Activated naive CD4-positive, alpha-beta T cell treated with anti-CD3 and anti-CD28 coated beads, Interleukin-2, amount 50 U/mL, for 72 hours (primary cell): ENCODE results near the gene C19orf12. TPM values are rescaled to one million over a fixed set of nuclear protein-coding genes. Genes with fewer than 3 reads are reported as not detected.
A peak's percentile ranks its signal among the peaks of the same experiment; 100 is the strongest.

Experiments
- ATAC-seq, 2 donors: fragments of 150-1000 bp; cut with Tn5 transposase; 2 replicates each; pipeline ENCODE4 v1.10.0; 2021; ENCODE audit warnings: mild to moderate bottlenecking in 2 of 2, moderate library complexity in 2 of 2
- DNase-seq, 2 donors: peaks; one replicate each; pipeline ENCODE4 v3.0.0; 2021 to 2022; ENCODE audit warnings: low spot score in 2 of 2
- H3K27ac Mint-ChIP-seq, 2 donors: one replicate each; pipeline ENCODE4 v1.8.0; 2022; ENCODE audit warnings: mild to moderate bottlenecking in 2 of 2, mixed read lengths in 2 of 2
- H3K36me3 Mint-ChIP-seq, 2 donors: one replicate each; pipeline ENCODE4 v1.8.0; 2022; ENCODE audit warnings: mixed read lengths in 2 of 2
- H3K9me3 Mint-ChIP-seq, 2 donors: one replicate each; pipeline ENCODE4 v1.8.0; 2022; ENCODE audit warnings: mixed read lengths in 2 of 2
- total RNA-seq, 2 donors: library from RNA; stranded (reverse); gene quantifications; one replicate each; pipeline ENCODE4 v1.2.3, GENCODE V29; 2022

Gene C19orf12
- total RNA-seq, 2 donors from 2014 or later, result 30.9 to 33.9 TPM

DNA sequence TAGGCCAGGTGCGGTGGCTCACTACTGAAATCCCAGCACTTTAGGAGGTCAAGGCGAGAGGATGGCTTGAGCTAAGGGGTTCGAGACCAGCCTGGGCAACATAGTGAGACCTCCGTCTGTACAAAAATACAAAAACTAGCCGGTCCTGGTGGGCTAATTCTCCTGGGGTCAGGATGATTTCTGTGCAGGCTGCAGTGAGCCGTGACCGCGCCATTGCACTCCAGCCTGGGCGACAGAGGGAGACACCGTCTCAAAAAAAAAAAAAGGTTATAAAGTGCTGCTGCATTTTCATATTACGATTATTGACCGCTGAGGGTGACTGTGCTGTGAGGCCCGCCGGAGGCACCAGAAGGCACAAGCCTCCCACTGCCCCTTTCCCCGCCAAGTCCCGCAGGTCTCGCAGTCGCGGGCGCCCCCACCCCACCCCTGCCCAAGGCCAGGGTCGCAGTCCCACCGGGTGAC is 50.3 kb downstream of the C19orf12 start:
- Mint-ChIP-seq H3K27ac (peak overlapping the region; percentile 31 to 58), H3K36me3 (peaks cover 19 to 29% of the 10 kb centered on the region in 2 donors), H3K9me3 (no peaks in the 10 kb centered on the region)
- DNase-seq (no peak), ATAC-seq (peak in 1 of 2 donors; percentile 27)

DNA sequence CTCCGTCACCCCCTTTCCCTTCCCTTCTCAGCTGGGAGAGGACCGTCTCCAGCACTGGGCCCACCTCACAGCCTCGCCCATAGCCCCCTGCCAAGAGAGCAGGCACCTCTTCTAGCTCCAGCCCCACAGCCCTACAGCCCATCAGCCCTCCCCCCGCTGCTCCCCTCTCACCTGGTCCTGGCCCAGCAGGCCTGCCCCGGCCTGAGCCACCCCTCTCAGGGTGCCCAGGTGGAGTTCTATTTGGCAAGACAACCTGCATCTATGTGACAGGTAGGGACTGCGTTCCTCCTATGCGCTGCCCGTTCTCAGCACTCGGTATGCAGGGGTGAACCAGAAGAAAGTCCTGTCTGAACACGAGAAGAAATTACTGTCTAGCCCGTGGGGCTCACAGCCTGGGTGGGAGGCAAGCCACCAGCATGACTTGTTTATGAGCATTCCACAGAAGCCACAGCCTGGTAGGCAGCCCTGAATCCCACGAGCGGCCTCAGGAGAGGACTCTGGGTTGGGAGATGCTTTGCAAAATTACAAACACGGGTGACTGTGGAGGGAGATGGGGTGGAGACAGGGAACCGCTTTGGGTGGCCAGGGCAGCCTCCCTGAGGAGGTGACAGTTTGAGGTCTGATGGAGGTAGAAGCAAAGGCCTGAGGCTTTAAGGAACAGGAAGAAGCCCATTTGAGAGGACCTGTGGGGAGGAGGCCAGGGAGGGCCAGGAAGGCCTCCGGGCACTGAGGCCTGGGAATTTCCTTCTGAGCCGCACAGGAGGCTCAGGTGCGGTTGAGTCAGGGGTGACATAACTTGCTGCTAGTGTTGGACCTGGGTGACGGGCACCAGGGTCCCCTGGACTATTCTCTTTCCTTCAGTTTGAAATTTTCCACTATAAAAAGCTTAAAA is 51.0 kb downstream of the C19orf12 start:
- ATAC-seq, result no peak
- DNase-seq, result no peak
- peaks cover 14 to 23% of the 10 kb centered on the region in 2 donors for H3K36me3 Mint-ChIP-seq

DNA sequence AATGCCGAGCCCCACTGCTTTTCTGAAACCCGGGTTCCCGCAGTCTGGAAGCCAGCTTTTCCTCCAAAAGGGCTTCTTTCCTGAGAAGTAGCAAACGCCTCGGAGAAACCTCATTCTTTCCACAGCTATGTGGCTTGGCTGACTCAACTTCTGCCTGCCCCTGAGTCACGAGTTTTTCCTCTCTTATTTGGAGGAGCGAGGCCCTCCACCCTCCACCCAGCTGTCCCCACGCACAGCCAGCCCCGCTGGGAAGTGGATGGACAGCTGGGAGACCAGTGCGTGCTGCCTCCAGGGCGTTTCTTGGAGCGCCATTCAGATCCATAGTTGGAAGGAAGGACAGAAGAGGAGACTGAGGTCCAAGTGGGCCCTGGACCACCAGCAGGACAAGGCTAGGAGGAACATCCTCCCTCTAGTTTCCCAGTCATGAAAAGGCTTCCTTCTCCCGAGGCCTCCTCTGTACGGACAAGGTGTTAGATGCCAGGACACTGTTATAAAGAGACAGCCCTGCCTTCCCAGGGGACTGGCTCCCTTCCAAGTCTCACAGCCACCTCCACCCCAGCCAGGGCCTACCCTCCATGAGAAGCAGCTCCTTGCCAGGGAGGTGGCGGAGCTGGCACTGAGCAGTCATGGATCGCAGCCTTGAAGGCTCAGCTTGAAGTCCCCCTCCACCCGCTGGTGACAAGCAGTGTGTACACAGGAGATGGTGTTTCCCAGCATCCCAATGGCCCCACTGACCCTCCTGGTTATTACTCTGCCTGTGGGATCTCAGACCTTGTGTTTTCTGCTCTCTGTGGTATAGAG is 52.3 kb downstream of the C19orf12 start:
- peak overlapping the region; percentile 38 to 85 for H3K27ac Mint-ChIP-seq
- no peaks in the 10 kb centered on the region for H3K9me3 Mint-ChIP-seq
- DNase-seq, result peak in 1 of 2 donors; percentile 49
- ATAC-seq, result peak; percentile 13 to 42
- H3K36me3 Mint-ChIP-seq, result peaks cover 14 to 15% of the 10 kb centered on the region in 2 donors

More for the DNA sequence above, 51.0 kb downstream of the C19orf12 start:
- Mint-ChIP-seq H3K9me3 (no peaks in the 10 kb centered on the region), H3K27ac (peak overlapping the region; percentile 31 to 58)

DNA sequence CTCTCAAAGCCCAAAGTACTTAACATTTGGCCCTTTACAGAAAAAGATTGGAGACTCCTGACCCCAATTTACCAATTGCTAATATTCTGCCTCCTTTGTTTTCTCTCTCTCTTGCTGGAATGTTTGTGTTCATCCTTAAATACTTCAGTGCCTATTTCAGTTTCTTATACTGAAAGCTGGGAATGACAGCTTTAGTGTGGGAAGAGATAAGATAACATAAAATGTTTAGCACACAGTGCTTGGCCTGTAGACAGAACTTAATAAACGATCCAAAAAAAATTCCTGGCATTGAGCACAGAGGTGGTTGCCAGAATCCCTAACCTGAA is 52.8 kb downstream of the C19orf12 start:
- Mint-ChIP-seq H3K27ac (peak overlapping the region; percentile 38 to 85), H3K36me3 (peaks cover 10 to 13% of the 10 kb centered on the region in 2 donors), H3K9me3 (no peaks in the 10 kb centered on the region)
- ATAC-seq, result no peak
- DNase-seq, result no peak

DNA sequence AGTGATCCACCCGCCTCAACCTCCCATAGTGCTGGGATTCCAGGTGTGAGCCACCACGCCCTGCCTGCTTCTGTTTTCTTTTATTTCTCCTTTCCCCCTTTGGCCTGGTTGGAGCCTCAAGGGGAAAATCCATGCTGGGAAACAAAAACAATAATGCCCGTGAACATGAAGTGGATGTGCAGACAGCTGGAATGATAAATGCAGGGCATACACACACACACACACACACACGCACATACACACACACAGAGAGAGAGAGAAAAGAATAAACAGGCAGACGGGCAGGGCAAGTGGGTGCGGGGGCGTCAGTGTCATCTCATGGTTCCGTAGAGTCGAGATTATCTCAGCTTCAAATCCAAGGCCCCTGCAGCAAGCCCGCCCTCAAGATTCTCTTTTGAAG is 54.2 kb downstream of the C19orf12 start:
- ATAC-seq (no peak), DNase-seq (no peak)
- H3K9me3 Mint-ChIP-seq, result no peaks in the 10 kb centered on the region
- H3K36me3 Mint-ChIP-seq, result no peaks in the 10 kb centered on the region
- peak overlapping the region; percentile 23 to 54 for H3K27ac Mint-ChIP-seq

DNA sequence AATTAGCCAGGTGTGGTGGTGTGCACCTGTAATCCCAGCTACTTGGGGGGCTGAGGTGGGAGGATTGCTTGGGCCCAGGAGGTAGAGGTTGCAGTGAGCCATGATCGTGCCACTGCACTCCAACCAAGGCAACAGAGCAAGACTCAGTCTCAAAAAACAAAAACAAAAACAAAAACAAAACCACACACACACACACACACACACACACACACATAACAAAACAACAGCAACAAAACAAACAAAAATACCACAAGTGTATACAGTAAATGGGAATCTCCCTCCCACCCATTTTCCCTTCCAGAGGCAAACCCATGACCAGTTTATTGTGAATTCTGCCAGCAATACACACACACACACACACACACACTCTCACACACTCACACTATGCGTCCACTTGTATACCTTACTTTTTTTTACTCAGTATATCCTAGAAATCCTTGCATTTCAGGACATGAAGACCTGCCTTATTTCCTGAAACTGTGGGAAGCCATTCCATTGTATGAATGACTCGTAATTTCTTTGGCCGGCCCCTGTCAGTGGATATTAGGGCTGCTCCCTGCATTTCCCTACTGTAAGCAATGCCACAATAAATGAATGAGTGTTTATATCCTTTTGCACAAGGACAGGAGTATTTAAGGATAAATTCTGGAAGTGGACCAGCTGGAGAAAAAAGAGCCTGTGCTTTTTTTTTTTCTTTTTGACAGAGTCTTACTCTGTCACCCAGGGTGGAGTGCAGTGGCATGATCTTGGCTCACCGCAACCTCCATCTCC is 56.7 kb downstream of the C19orf12 start:
- ATAC-seq, result no peak
- Mint-ChIP-seq H3K9me3 (peaks cover 0 to 5% of the 10 kb centered on the region in 2 donors), H3K36me3 (no peaks in the 10 kb centered on the region), H3K27ac (no peak overlapping the region)
- DNase-seq, result no peak

DNA sequence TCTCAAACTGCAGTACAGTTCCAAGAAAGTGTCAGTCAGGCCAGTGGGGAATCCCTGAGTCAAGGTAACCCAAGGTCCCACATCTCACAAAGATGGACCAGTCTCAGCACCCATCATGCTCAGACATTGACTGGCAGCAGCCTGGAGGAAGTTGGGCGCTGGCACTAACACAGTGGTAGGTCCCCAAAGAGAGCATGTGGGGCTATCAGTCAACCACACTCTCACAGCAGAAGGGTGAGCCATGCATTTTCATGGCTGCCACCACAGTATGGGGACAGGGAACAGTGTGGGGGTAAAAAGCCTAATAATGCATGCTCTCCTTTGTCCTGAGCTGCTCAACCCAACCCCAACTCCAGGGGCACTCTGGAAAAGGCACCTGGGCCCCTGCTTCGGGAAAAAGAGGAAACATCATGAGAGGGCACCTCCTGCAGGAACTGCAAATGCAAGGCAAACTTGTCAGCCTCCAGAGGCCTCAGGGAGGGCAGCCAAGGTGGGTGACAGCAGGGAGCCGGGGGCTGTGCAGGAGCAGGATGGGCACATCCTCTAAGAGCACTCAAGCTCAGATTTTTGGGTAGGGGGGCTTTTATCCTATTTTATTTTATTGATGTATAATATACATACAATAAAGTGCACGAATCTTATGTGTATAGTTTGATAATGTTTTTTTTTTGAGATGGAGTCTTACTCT is 59.3 kb downstream of the C19orf12 start:
- DNase-seq, result no peak
- ATAC-seq, result no peak
- Mint-ChIP-seq H3K36me3 (no peaks in the 10 kb centered on the region), H3K27ac (no peak overlapping the region), H3K9me3 (peaks cover 0 to 5% of the 10 kb centered on the region in 2 donors)

DNA sequence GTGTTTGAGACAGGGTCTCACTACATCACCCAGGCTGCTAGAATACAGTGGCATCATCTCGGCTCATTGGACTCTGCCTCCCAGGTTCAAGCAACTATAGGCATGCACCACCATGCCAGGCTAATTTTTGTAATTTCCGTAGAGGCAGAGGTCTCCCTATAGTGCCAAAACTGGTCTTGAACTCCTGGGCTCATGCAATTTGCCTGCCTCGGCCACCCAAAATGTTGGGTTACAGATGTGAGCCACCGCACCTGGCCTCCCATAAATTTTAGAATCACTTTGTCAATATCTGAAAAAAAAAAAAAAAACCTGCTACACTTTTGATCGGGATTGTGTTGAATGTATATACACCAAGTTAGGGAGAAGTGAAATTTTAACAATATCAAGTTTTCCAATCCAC is 61.7 kb downstream of the C19orf12 start:
- no peak for ATAC-seq

DNA sequence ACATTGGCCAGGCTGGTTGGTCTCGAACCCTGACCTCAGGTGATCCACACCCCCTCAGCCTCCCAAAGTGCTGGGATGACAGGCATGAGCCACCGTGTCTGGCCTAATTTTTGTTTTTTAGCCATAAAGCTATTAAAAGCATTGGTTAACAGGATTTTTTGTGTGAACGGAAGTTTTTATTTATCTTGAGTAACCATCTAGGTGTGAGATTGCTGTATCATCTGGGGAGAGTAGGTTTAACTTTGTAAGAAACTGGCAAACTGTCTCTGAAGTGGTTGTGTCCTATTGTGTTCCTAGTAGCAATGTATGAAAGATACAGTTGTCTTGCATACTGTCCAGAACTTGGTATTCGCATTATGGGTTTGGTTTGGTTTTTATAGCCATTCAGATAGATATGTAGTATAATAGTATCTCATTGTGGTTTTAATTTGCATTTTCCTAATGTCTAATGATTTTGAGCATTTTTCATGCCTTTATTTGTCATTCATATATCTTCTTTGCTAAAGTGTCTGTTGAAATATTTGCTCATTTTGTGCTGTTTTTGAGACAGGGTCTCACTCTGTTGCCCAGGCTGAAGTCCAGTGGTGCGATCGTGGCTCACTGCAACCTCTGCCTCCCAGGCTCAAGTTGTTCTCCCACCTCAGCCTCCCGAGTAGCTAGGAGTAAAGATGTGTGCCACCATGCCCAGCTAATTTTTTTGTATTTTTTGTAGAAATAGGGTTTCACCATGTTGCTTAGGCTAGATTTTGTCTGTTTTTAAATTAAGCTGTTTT is 63.3 kb downstream of the C19orf12 start:
- Mint-ChIP-seq H3K9me3 (peaks cover 0 to 5% of the 10 kb centered on the region in 2 donors), H3K36me3 (no peaks in the 10 kb centered on the region), H3K27ac (no peak overlapping the region)
- no peak for DNase-seq
- ATAC-seq, result no peak

More for the DNA sequence above, 61.7 kb downstream of the C19orf12 start:
- Mint-ChIP-seq H3K9me3 (peaks cover 0 to 5% of the 10 kb centered on the region in 2 donors), H3K27ac (no peak overlapping the region), H3K36me3 (no peaks in the 10 kb centered on the region)
- no peak for DNase-seq

DNA sequence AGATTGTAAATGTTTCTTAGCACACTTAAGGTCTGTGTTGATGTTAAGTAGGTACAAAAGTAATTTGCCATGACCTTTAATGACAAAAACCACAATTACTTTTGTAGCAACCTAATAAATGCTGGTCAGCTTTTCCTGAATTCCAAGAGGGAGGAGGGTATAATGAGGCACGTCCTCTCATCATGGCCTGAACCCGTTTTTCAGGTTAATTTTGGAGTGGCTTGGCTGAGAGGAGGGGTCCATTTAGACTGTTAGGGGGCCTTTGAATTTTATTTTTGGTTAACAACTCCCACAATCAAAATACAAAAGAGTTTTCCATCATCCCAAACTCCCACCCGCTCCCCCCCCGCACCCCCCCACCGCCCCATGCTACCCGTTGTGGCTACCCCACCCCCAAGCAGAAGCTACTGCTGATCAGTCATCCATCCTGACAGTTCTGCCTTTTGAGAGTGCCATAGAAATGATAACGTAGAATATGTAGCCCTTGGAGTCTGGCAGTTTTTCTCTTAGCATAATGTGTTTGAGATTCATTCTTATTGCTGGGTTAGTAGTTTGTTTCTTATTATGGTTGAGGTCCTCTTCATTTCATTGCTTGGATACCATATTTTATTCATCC is 64.2 kb downstream of the C19orf12 start:
- DNase-seq (no peak), ATAC-seq (no peak)
- Mint-ChIP-seq H3K27ac (no peak overlapping the region), H3K9me3 (peaks cover 0 to 5% of the 10 kb centered on the region in 2 donors), H3K36me3 (no peaks in the 10 kb centered on the region)

Other genes starting within 250 kb of the C19orf12 start
- gene VSTM2B, start 189.3 kb downstream of the C19orf12 start, total RNA-seq, result under 1 TPM in 1 of 2 donors, not detected in 1; 0.27 TPM
- 10 to 100 TPM; 83.7 to 90.7 TPM for gene POP4, start 109.0 kb downstream of the C19orf12 start, total RNA-seq
- gene PLEKHF1, start 49.8 kb downstream of the C19orf12 start, total RNA-seq, result 10 to 100 TPM; 24.3 to 29.7 TPM
- 10 to 100 TPM; 43.5 to 48.6 TPM for gene CCNE1, start 96.7 kb upstream of the C19orf12 start, total RNA-seq
- gene URI1, start 227.0 kb upstream of the C19orf12 start, total RNA-seq, result 10 to 100 TPM; 53.9 to 61.5 TPM